ENCODE data around the gene B4GALT7.
"Not testable (repeated sequence)": the region's sequence is repeated elsewhere in the genome, so short reads cannot be mapped to it uniquely, and the experiment has no call there.

B4GALT7 gene

GRCh38 chr5:177634912-177635311 lies 35.0 kb downstream of the B4GALT7 start:
- 90 to 100% methylated on average over 1 to 2 of the region's 3 CpGs for WGBS, 2 experiments
- H3K9me3 ChIP-seq (ENCODE audit: control insufficient read depth, low read length); H3K4me1 ChIP-seq (ENCODE audit: control insufficient read depth, insufficient read depth, low read length); H3K27ac ChIP-seq (ENCODE audit: insufficient read depth, low read depth, low read length, poor library complexity, severe bottlenecking); H3K4me3 ChIP-seq (ENCODE audit: insufficient read depth, low read depth, low read length); H3K36me3 ChIP-seq (ENCODE audit: control insufficient read depth, insufficient read depth, low read length); H3K27me3 ChIP-seq (ENCODE audit: control insufficient read depth, insufficient read depth, low read length, poor library complexity, severe bottlenecking): not testable (repeated sequence)

GRCh38 chr5:177645462-177645861 lies 45.5 kb downstream of the B4GALT7 start:
- H3K27me3 ChIP-seq (ENCODE audit: control insufficient read depth, insufficient read depth, low read length, poor library complexity, severe bottlenecking); H3K4me1 ChIP-seq (ENCODE audit: control insufficient read depth, insufficient read depth, low read length); H3K36me3 ChIP-seq (ENCODE audit: control insufficient read depth, insufficient read depth, low read length); H3K4me3 ChIP-seq (ENCODE audit: insufficient read depth, low read depth, low read length); H3K27ac ChIP-seq (ENCODE audit: insufficient read depth, low read depth, low read length, poor library complexity, severe bottlenecking); H3K9me3 ChIP-seq (ENCODE audit: control insufficient read depth, low read length): not testable (repeated sequence)
- no CpG with 5 or more reads among the region's 1 CpG for WGBS, 2 experiments

GRCh38 chr5:177651235-177651634 lies 51.3 kb downstream of the B4GALT7 start:
- WGBS, 2 experiments, result 82 to 88% methylated on average over 2 of the region's 2 CpGs
- H3K4me1 ChIP-seq (ENCODE audit: control insufficient read depth, insufficient read depth, low read length); H3K36me3 ChIP-seq (ENCODE audit: control insufficient read depth, insufficient read depth, low read length); H3K27ac ChIP-seq (ENCODE audit: insufficient read depth, low read depth, low read length, poor library complexity, severe bottlenecking); H3K27me3 ChIP-seq (ENCODE audit: control insufficient read depth, insufficient read depth, low read length, poor library complexity, severe bottlenecking); H3K4me3 ChIP-seq (ENCODE audit: insufficient read depth, low read depth, low read length); H3K9me3 ChIP-seq (ENCODE audit: control insufficient read depth, low read length): not testable (repeated sequence)

- not testable (repeated sequence) for H3K27ac ChIP-seq (ENCODE audit: insufficient read depth, low read depth, low read length, poor library complexity, severe bottlenecking); H3K4me3 ChIP-seq (ENCODE audit: insufficient read depth, low read depth, low read length)
- 86 to 100% methylated on average over 1 of the region's 2 CpGs for WGBS, 2 experiments
Measured at GRCh38 chr5:177657846-177658245, 57.9 kb downstream of the B4GALT7 start.

GRCh38 chr5:177658542-177658941 lies 58.6 kb downstream of the B4GALT7 start:
- 48 to 100% methylated on average over 1 to 2 of the region's 3 CpGs for WGBS, 2 experiments
- not testable (repeated sequence) for H3K4me1 ChIP-seq (ENCODE audit: control insufficient read depth, insufficient read depth, low read length); H3K36me3 ChIP-seq (ENCODE audit: control insufficient read depth, insufficient read depth, low read length); H3K27ac ChIP-seq (ENCODE audit: insufficient read depth, low read depth, low read length, poor library complexity, severe bottlenecking); H3K9me3 ChIP-seq (ENCODE audit: control insufficient read depth, low read length); H3K4me3 ChIP-seq (ENCODE audit: insufficient read depth, low read depth, low read length); H3K27me3 ChIP-seq (ENCODE audit: control insufficient read depth, insufficient read depth, low read length, poor library complexity, severe bottlenecking)

More at GRCh38 chr5:177657846-177658245, 57.9 kb downstream of the B4GALT7 start:
- not testable (repeated sequence) for H3K9me3 ChIP-seq (ENCODE audit: control insufficient read depth, low read length); H3K36me3 ChIP-seq (ENCODE audit: control insufficient read depth, insufficient read depth, low read length); H3K4me1 ChIP-seq (ENCODE audit: control insufficient read depth, insufficient read depth, low read length); H3K27me3 ChIP-seq (ENCODE audit: control insufficient read depth, insufficient read depth, low read length, poor library complexity, severe bottlenecking)

Measured in ectodermal cell (in vitro differentiated cells).